Measurements from ENCODE around the gene PRDM11.

DNA sequence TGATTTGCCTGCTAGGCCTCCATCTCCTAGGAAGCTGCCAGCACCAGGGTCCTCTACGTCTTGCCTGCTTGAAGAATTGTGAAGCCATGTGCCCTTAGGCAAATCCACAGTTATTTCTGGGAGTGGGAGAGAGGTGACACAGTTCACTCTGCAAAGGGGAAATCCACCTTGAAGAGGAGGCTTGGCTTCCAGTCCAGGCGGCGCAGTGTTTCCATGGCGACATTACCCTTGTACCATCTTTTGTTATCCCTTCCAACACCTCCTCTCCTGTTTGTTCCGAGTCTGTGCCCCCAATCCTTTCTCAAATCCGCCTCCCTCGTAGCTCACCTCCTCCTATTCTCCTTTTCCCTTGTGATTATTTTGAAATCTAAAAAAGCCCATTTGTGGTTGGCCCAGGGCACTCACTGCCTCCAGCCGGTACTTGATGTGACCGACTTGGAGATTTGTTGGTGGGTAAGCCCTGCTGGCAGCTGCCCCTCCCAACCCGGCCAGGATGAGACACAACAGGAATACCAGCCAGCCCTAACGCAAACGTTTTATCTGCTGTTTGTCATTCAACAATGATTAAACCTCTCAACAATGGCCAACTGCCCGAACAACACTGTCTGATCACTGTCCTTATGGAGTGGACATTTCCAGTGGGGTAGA lies 121.3 kb downstream of the PRDM11 start:
- no peak for TF ChIP-seq POLR2A (IDR thresholded peaks at IDR 0.05; ENCODE audit: low read depth, low read length)
- TF ChIP-seq TAF1 (IDR thresholded peaks at IDR 0.05; ENCODE audit: low read depth, low read length): no peak
- no peak for TF ChIP-seq SPI1 (IDR thresholded peaks at IDR 0.05; ENCODE audit: low read depth, low read length)
